CD4-positive, alpha-beta T cell treated with Interferon alpha-2 for 1 hour (primary cell): ENCODE results near the gene STMN3.
"Not testable (repeated sequence)": the region's sequence is repeated elsewhere in the genome, so short reads cannot be mapped to it uniquely, and the experiment has no call there.

Experiments
- DNase-seq, 2 donors: peaks; one replicate each; pipeline ENCODE4 v3.0.0-alpha.2; 2020 to 2022

Gene STMN3

DNA sequence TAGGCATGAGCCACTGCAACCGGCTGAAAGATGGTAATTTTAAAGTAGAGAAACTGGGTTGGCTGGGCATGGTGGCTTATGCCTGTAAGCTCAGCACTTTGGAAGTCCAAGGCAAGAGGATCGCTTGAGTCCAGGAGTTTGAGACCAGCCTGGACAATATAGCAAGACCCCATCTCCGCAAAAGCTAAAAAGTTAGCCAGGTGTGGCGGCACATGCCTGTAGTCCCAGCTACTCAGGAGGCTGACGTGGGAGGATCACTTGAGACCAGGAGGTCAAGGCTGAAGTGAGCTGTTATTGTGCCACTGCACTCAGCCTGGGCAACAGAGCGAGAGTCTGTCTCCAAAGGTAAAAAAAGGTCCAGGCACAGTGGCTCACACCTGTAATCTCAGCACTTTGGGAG lies 22.3 kb downstream of the STMN3 start:
- not testable (repeated sequence) for DNase-seq

- DNase-seq: peak; percentile 59 to 67
Observed at GRCh38 chr20:63628246-63628975, 24.8 kb downstream of the STMN3 start.

GRCh38 chr20:63627751-63628245 lies 25.4 kb downstream of the STMN3 start:
- DNase-seq: no peak

DNA sequence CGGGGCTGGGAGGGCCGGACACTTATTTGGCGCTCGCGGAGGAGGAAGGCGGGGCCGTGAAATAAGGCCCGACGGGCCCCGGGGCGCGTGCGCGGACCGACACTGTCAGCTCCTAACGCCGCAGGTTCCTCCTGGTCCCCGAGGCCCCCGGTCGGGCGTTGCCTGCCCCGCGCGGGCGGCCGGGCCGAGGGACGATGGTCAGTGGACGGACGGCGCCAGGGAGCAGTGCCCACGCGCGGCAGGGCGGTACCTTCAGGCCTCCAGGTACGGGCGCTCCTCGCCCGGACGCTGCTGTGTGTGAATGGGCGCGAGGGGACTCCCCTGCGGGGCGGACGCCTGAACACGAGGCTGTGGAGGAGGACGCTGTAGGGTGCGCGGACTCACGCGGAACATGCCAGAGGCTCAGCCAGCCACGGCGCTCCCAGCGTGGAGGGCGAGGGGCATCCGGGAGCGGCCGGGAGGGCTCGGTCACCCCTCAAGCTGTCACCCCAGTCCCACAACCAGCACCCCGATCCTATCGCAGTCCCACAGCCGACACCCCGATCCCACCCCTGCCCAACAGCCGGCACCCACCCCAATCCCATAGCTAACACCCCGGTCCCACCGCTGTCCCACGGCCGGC lies 26.0 kb downstream of the STMN3 start:
- peak; percentile 95 to 97 for DNase-seq

GRCh38 chr20:63626424-63627128 lies 26.6 kb downstream of the STMN3 start, which contains the start of gene GMEB2:
TSS of gene GMEB2 (minus strand) at chr20:63627101. CDS start at chr20:63619397, 7,704 bp downstream.
- DNase-seq: no peak

- peak in 1 of 2 donors; percentile 31 for DNase-seq
Observed at GRCh38 chr20:63625771-63626423, 27.3 kb downstream of the STMN3 start.

- DNase-seq: no peak
Observed at GRCh38 chr20:63624486-63624885, 28.7 kb downstream of the STMN3 start.

GRCh38 chr20:63622732-63623131 lies 30.5 kb downstream of the STMN3 start:
- no peak for DNase-seq

DNA sequence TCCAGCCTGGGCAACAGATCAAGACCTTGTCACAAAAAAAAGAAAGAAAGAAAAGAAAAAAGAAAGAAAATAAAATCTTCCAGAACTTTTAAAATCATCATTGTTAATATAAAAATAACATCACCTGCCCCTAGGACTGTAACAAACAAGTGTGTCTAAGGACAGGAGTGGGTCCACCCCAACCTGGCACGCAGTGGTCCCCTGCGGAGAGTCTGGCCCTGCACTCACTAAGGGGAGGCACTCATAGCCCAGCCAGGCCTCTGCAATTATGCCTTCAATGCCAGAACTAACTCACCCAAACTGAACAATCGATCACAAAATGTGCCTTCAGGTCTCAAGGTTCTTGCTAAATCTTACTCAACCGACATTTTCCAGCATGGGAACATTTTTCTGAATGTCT lies 31.1 kb downstream of the STMN3 start:
- no peak for DNase-seq

DNA sequence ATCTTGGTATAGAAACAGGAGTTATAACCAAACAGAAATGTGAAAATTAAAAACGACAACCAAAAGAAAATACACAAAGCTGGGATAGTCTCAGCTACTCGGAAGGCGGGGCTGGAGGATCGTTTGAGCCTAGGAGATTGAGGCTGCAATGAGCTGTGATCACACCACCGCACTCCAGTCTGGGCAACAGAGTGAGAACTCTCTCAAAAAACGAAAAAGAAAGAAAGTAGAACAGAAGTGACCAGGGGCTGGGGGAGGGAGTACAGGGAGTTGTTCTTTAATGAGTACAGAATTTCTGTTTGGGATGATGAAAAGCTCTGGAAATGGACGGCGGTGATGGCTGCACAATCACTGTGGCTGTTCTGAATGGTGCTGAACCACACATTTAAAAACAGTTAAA lies 32.2 kb downstream of the STMN3 start:
- DNase-seq: no peak

- DNase-seq: no peak
Observed at GRCh38 chr20:63619505-63619904, 33.7 kb downstream of the STMN3 start.

- no peak for DNase-seq
Observed at GRCh38 chr20:63619086-63619485, 34.1 kb downstream of the STMN3 start.

- DNase-seq: no peak
Observed at GRCh38 chr20:63618291-63618980, 34.8 kb downstream of the STMN3 start.

DNA sequence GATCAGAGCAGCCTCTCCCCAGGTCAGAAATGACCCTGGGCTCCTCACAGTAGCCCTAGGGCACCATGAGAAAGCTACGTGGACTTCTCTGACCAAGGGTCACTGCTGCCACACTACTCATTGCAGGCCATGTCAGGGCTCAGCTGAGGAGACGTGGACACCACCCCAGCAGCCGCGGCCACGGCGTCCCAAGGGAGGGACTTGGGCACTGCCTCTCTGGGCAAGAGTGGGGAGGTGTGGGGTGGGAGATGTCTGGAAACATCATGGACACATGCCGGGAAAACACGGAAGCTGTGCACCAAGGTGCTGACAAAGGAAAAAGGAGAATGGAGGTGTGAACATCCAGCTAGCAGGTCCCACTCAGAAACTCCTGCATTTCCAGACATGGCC lies 35.4 kb downstream of the STMN3 start:
- no peak for DNase-seq

- no peak for DNase-seq
Observed at GRCh38 chr20:63617092-63617875, 35.9 kb downstream of the STMN3 start.

DNA sequence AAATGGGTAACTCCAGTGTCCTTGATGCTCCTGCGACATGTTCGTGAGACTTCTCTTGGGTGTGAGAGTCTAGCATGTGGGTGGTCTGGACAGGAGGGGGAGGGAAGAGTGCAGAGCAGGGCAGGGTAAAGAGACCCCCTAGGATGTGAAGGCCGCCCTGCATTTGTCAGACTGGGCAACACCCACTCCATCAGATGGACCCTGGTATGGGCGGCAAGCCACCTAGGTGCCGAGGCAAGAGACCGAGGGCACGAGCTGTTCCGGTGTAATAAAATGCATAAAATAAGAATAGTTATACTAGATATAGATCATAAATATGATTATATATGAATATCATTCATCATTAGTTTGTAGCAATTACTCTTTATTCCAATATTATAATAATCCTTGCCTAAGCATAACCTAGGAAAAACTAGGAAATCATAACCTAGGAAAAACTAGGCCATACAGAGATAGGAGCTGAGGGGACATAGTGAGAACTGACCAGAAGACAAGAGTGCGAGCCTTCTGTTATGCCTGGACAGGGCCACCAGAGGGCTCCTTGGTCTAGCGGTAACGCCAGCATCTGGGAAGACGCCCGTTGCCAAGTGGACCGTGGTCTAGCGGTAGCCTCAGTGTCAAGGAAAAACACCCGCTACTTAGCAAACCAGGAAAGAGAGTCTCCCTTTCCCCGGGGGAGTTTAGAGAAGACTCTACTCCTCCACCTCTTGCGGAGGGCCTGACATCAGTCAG lies 39.2 kb downstream of the STMN3 start:
- not testable (repeated sequence) for DNase-seq

- peak in 1 of 2 donors; percentile 60 for DNase-seq
Observed at GRCh38 chr20:63612276-63612931, 40.8 kb downstream of the STMN3 start.

GRCh38 chr20:63611646-63612045 lies 41.6 kb downstream of the STMN3 start:
- DNase-seq: no peak

DNA sequence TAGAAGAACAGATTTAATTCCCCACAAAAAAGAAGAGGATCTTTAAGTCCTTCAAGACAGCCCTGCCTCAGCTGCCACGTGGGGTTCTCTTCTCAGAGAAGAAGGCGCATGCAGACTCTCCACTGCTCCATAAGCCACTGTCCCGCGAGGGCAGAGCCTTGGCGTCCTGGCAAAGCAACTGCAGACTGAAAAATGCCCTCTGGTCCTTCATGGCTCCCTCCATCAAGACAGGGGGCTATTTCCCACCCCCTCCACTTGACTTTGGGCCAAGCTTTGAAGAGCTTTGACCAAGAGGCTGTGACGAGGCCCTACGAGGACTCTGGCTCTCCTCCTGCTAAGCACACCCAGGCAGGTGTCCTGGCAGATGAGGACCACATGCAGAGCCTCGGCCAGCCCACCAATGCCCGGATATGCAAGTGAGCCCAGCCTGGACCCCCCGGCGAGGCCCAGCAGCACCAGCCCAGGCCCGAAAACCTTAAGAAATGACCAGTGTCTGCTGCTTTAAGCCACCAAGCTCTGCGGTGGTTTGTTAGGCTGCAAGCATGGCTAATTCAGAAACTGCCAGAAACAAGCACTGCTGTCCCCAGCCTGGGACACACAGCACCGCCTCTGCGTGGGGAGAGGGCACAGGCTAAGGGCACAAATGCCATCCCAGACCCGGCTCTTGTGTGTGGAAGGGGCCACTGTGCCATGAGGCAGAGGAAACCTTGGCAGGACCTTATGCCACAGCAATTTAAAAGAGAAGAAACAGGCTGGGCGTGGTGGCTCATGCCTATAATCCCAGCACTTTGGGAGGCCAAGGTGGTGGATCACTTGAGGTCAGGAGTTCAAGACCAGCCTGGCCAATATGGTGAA lies 42.4 kb downstream of the STMN3 start:
- no peak for DNase-seq
